Measurements from ENCODE around the gene PPM1L.

- TF ChIP-seq NRF1 (conservative IDR thresholded peaks at IDR 0.05; ENCODE audit: low read depth, low read length) (no peak), TAF1 (IDR thresholded peaks at IDR 0.05; ENCODE audit: borderline replicate concordance, low read depth, low read length) (no peak), ZNF622 (IDR thresholded peaks at IDR 0.05) (no peak), RAD21 (IDR thresholded peaks at IDR 0.05; ENCODE audit: insufficient read depth, low read depth, low read length) (no peak), ZNF24 (IDR thresholded peaks at IDR 0.05) (no peak), IRF5 (IDR thresholded peaks at IDR 0.05; ENCODE audit: borderline replicate concordance) (no peak)
Measured at GRCh38 chr3:160739079-160739478, 17.0 kb upstream of the PPM1L start.

Measured in GM12878 (cell line).